Measurements from ENCODE around the gene ZNF597.

The ZNF597 gene

DNA sequence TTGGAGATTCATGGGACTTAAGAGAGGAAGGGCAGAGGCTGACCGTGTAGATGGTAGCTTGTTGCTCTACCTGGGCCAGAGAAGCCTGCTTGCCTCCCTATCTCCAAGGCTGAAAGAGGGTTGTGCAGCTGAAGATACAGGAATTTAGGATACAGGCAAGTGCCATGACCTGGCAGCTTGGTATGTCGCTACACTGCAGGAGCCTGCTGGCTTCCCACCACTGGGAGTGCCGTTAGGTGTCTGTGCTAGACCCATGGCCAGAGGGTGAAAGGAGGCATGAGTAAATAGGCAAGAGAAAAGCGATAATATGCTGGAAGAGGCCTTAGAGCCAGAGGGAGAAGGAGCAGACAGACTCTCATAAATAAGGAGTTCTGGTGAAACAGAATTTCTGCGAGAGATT lies 10.8 kb upstream of the ZNF597 start:
- H4K8ac ChIP-seq (ENCODE audit: low read depth, low read length): no peak overlapping the region
- H2AK5ac ChIP-seq (ENCODE audit: low read length): no peak overlapping the region
- H3K14ac ChIP-seq (ENCODE audit: low read length): no peak overlapping the region
- no peak overlapping the region for H3K18ac ChIP-seq (ENCODE audit: low read length)
- H2AFZ ChIP-seq (ENCODE audit: insufficient read depth, low read length, poor library complexity): peak overlapping the region; percentile 26
- peaks cover 4 to 5% of the 10 kb centered on the region in 2 experiments for H3K36me3 ChIP-seq (ENCODE audit: control insufficient read depth in 1 of 2, insufficient read depth in 2 of 2, low read length in 2 of 2)
- peaks cover 13% of the 10 kb centered on the region for H3K79me2 ChIP-seq (ENCODE audit: control insufficient read depth, insufficient read depth, low read length, poor library complexity)
- no peak overlapping the region for H2BK5ac ChIP-seq (ENCODE audit: low read depth, low read length, poor library complexity)
- DNase-seq: peak; percentile 89 to 92
- no peak overlapping the region for H3K27ac ChIP-seq (ENCODE audit: low read depth, low read length)
- no peak overlapping the region for H3K23ac ChIP-seq (ENCODE audit: low read length)
- no peak overlapping the region for H4K91ac ChIP-seq (ENCODE audit: low read depth, low read length)
- WGBS (ENCODE audit: extremely low coverage, insufficient coverage, insufficient read length): no CpG with 5 or more reads among the region's 5 CpGs
- H2BK12ac ChIP-seq (ENCODE audit: low read length): no peak overlapping the region
- no peak overlapping the region for H4K12ac ChIP-seq (ENCODE audit: low read depth, low read length)
- H3K79me1 ChIP-seq (ENCODE audit: low read length): peaks cover 13% of the 10 kb centered on the region
- no peak overlapping the region for H2BK120ac ChIP-seq (ENCODE audit: insufficient read depth, low read length, poor library complexity)
- peaks cover 11 to 12% of the 10 kb centered on the region in 2 experiments for H3K4me1 ChIP-seq (ENCODE audit: control insufficient read depth in 1 of 2, insufficient read depth in 2 of 2, low read length in 2 of 2)
- no peak overlapping the region for H3K4me3 ChIP-seq (ENCODE audit: low read depth, low read length)
- no peaks in the 10 kb centered on the region for H3K9me3 ChIP-seq (ENCODE audit: insufficient read depth, low read depth, low read length)
- no peak overlapping the region for H3K4me2 ChIP-seq (ENCODE audit: low read length)
- H3K27me3 ChIP-seq (ENCODE audit: insufficient read depth, low read length): no peaks in the 10 kb centered on the region
- no peak overlapping the region for H3K9ac ChIP-seq (ENCODE audit: low read length)
- no peak overlapping the region for H3K4ac ChIP-seq (ENCODE audit: low read depth, low read length)

GRCh38 chr16:3444032-3444388 lies 706 bp upstream of the ZNF597 start:
- peak overlapping the region; percentile 67 for H3K4me2 ChIP-seq (ENCODE audit: low read length)
- H2BK12ac ChIP-seq (ENCODE audit: low read length): no peak overlapping the region
- no peak overlapping the region for H2BK120ac ChIP-seq (ENCODE audit: insufficient read depth, low read length, poor library complexity)
- H3K27me3 ChIP-seq (ENCODE audit: insufficient read depth, low read length): no peaks in the 10 kb centered on the region
- H2AK5ac ChIP-seq (ENCODE audit: low read length): no peak overlapping the region
- peak overlapping the region; percentile 76 for H3K4me3 ChIP-seq (ENCODE audit: low read depth, low read length)
- no peak overlapping the region for H4K91ac ChIP-seq (ENCODE audit: low read depth, low read length)
- peak; percentile 52 to 68 for DNase-seq
- no peak overlapping the region for H2BK5ac ChIP-seq (ENCODE audit: low read depth, low read length, poor library complexity)
- no peak overlapping the region for H3K18ac ChIP-seq (ENCODE audit: low read length)
- peaks cover 2 to 8% of the 10 kb centered on the region in 2 experiments for H3K36me3 ChIP-seq (ENCODE audit: control insufficient read depth in 1 of 2, insufficient read depth in 2 of 2, low read length in 2 of 2)
- no peak overlapping the region for H2AFZ ChIP-seq (ENCODE audit: insufficient read depth, low read length, poor library complexity)
- no peak overlapping the region for H3K23ac ChIP-seq (ENCODE audit: low read length)
- no peak overlapping the region for H3K4ac ChIP-seq (ENCODE audit: low read depth, low read length)
- H3K79me1 ChIP-seq (ENCODE audit: low read length): no peaks in the 10 kb centered on the region
- peak overlapping the region; percentile 29 for H4K8ac ChIP-seq (ENCODE audit: low read depth, low read length)
- peaks cover 0 to 2% of the 10 kb centered on the region in 2 experiments for H3K4me1 ChIP-seq (ENCODE audit: control insufficient read depth in 1 of 2, insufficient read depth in 2 of 2, low read length in 2 of 2)
- no peaks in the 10 kb centered on the region for H3K79me2 ChIP-seq (ENCODE audit: control insufficient read depth, insufficient read depth, low read length, poor library complexity)
- H3K27ac ChIP-seq (ENCODE audit: low read depth, low read length): no peak overlapping the region
- WGBS (ENCODE audit: extremely low coverage, insufficient coverage, insufficient read length): no CpG with 5 or more reads among the region's 10 CpGs
- H3K9me3 ChIP-seq (ENCODE audit: insufficient read depth, low read depth, low read length): peaks cover 7% of the 10 kb centered on the region
- H4K12ac ChIP-seq (ENCODE audit: low read depth, low read length): peak overlapping the region; percentile 49
- H3K9ac ChIP-seq (ENCODE audit: low read length): peak overlapping the region; percentile 49
- no peak overlapping the region for H3K14ac ChIP-seq (ENCODE audit: low read length)

DNA sequence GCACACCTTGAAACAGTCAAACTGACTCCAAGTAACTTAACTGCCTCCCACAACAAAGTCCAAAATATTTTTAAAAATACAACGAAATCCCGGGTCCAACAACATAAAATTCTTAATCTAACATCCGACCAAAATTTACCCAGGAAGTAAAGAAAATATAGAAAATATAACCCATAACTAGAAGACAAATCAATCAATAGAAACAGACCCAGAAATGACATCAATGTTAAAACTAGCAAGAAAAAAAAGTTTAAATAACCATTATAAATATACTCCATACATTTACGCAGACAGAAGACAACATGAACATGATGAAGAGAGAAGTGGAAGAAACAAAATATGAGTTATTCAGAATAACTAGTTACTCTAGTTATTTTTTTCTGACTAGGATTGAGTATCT lies 3.7 kb downstream of the ZNF597 start:
- Histone ChIP-seq H3K18ac (ENCODE audit: low read length) (no peak overlapping the region), H4K91ac (ENCODE audit: low read depth, low read length) (no peak overlapping the region), H2BK120ac (ENCODE audit: insufficient read depth, low read length, poor library complexity) (no peak overlapping the region), H4K12ac (ENCODE audit: low read depth, low read length) (no peak overlapping the region), H3K14ac (ENCODE audit: low read length) (no peak overlapping the region), H2BK5ac (ENCODE audit: low read depth, low read length, poor library complexity) (no peak overlapping the region), H3K4me3 (ENCODE audit: low read depth, low read length) (no peak overlapping the region), H3K27ac (ENCODE audit: low read depth, low read length) (no peak overlapping the region), H3K4ac (ENCODE audit: low read depth, low read length) (no peak overlapping the region), H3K79me2 (ENCODE audit: control insufficient read depth, insufficient read depth, low read length, poor library complexity) (no peaks in the 10 kb centered on the region), H3K36me3 (ENCODE audit: control insufficient read depth in 1 of 2, insufficient read depth in 2 of 2, low read length in 2 of 2) (peaks cover 0 to 10% of the 10 kb centered on the region in 2 experiments), H3K27me3 (ENCODE audit: insufficient read depth, low read length) (no peaks in the 10 kb centered on the region), H2AK5ac (ENCODE audit: low read length) (no peak overlapping the region), H3K9ac (ENCODE audit: low read length) (no peak overlapping the region), H3K79me1 (ENCODE audit: low read length) (no peaks in the 10 kb centered on the region), H3K9me3 (ENCODE audit: insufficient read depth, low read depth, low read length) (peaks cover 7% of the 10 kb centered on the region), H2BK12ac (ENCODE audit: low read length) (no peak overlapping the region), H2AFZ (ENCODE audit: insufficient read depth, low read length, poor library complexity) (no peak overlapping the region), H3K23ac (ENCODE audit: low read length) (no peak overlapping the region), H3K4me2 (ENCODE audit: low read length) (no peak overlapping the region), H4K8ac (ENCODE audit: low read depth, low read length) (no peak overlapping the region), H3K4me1 (ENCODE audit: control insufficient read depth in 1 of 2, insufficient read depth in 2 of 2, low read length in 2 of 2) (peaks cover 0 to 2% of the 10 kb centered on the region in 2 experiments)
- 100% methylated on average over 3 of the region's 4 CpGs for WGBS (ENCODE audit: extremely low coverage, insufficient coverage, insufficient read length)
- no peak for DNase-seq

GRCh38 chr16:3434373-3434772 lies 8.9 kb downstream of the ZNF597 start:
- Histone ChIP-seq H3K14ac (ENCODE audit: low read length) (no peak overlapping the region), H3K9ac (ENCODE audit: low read length) (no peak overlapping the region), H2AFZ (ENCODE audit: insufficient read depth, low read length, poor library complexity) (no peak overlapping the region), H3K27me3 (ENCODE audit: insufficient read depth, low read length) (no peaks in the 10 kb centered on the region), H2AK5ac (ENCODE audit: low read length) (no peak overlapping the region), H3K36me3 (ENCODE audit: control insufficient read depth in 1 of 2, insufficient read depth in 2 of 2, low read length in 2 of 2) (peaks cover 0 to 12% of the 10 kb centered on the region in 2 experiments), H3K4me1 (ENCODE audit: control insufficient read depth in 1 of 2, insufficient read depth in 2 of 2, low read length in 2 of 2) (no peaks in the 10 kb centered on the region), H3K4me2 (ENCODE audit: low read length) (no peak overlapping the region), H2BK12ac (ENCODE audit: low read length) (no peak overlapping the region), H3K27ac (ENCODE audit: low read depth, low read length) (no peak overlapping the region), H3K79me1 (ENCODE audit: low read length) (no peaks in the 10 kb centered on the region), H4K8ac (ENCODE audit: low read depth, low read length) (no peak overlapping the region), H4K91ac (ENCODE audit: low read depth, low read length) (no peak overlapping the region), H4K12ac (ENCODE audit: low read depth, low read length) (no peak overlapping the region), H3K23ac (ENCODE audit: low read length) (no peak overlapping the region), H2BK5ac (ENCODE audit: low read depth, low read length, poor library complexity) (no peak overlapping the region), H2BK120ac (ENCODE audit: insufficient read depth, low read length, poor library complexity) (no peak overlapping the region), H3K18ac (ENCODE audit: low read length) (no peak overlapping the region), H3K4me3 (ENCODE audit: low read depth, low read length) (no peak overlapping the region), H3K4ac (ENCODE audit: low read depth, low read length) (no peak overlapping the region), H3K79me2 (ENCODE audit: control insufficient read depth, insufficient read depth, low read length, poor library complexity) (no peaks in the 10 kb centered on the region), H3K9me3 (ENCODE audit: insufficient read depth, low read depth, low read length) (peaks cover 4% of the 10 kb centered on the region)
- no peak for DNase-seq
